ENCODE data around the gene RAE1. TPM values are rescaled to one million over a fixed set of nuclear protein-coding genes. Genes with fewer than 3 reads are reported as not detected.

The RAE1 gene
- total RNA-seq, 3 donors from 2014 or later (not counting 1 experiment from before 2014, with no cell fraction given): 50.3 to 66.8 (median 52.5) TPM

DNA sequence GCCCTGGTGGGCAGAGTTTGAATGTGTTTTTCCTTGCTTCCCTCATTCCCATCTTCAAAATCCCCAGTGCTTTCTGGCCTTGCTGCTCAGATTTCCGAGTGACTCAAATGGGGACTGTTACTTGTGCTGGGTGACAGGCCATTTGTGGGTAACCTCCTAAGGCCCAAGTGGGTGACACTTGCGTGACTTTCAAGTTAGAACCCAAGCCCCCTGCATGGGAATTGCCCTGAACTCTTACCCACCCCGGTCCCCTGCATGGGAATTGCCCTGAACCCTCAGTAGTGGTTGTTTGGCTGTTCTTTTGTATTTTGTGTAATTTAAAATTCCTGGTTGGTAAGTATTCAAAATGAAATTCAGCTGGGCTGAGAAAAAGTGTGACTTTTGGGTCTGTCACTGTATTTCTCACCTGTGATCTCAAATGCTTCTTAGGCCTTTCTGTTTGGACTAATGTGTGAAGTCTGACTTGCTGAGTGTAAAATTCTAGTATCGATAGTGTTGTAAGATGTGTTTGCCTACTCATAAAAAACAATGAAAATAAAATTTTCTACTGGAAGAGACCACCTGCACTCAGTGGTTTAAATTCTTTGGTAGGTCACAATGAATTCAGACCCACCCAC is 27.7 kb downstream of the RAE1 start:
- 75% methylated on average over 3 of the region's 4 CpGs for WGBS (ENCODE audit: insufficient coverage)
- H3K4me1 ChIP-seq (ENCODE audit: control insufficient read depth, insufficient read depth, low read length): peaks cover 21% of the 10 kb centered on the region
- no peaks in the 10 kb centered on the region for H3K27me3 ChIP-seq (ENCODE audit: control insufficient read depth, insufficient read depth, low read length)
- H3K36me3 ChIP-seq (ENCODE audit: control insufficient read depth, insufficient read depth, low read length): peaks cover 53% of the 10 kb centered on the region
- Mint-ChIP-seq H3K27ac (peak overlapping the region; percentile 52 to 61), H3K36me3 (peaks cover 11% of the 10 kb centered on the region), H3K27me3 (ENCODE audit: low read depth in 2 of 2) (no peaks in the 10 kb centered on the region), H3K4me3 (no peak overlapping the region), H3K4me1 (peaks cover 30 to 48% of the 10 kb centered on the region in 2 donors), H3K9me3 (no peaks in the 10 kb centered on the region)
- TF ChIP-seq, protein P1, sequence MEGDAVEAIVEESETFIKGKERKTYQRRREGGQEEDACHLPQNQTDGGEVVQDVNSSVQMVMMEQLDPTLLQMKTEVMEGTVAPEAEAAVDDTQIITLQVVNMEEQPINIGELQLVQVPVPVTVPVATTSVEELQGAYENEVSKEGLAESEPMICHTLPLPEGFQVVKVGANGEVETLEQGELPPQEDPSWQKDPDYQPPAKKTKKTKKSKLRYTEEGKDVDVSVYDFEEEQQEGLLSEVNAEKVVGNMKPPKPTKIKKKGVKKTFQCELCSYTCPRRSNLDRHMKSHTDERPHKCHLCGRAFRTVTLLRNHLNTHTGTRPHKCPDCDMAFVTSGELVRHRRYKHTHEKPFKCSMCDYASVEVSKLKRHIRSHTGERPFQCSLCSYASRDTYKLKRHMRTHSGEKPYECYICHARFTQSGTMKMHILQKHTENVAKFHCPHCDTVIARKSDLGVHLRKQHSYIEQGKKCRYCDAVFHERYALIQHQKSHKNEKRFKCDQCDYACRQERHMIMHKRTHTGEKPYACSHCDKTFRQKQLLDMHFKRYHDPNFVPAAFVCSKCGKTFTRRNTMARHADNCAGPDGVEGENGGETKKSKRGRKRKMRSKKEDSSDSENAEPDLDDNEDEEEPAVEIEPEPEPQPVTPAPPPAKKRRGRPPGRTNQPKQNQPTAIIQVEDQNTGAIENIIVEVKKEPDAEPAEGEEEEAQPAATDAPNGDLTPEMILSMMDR (IDR thresholded peaks at IDR 0.05): no peak
- H3K4me3 ChIP-seq (ENCODE audit: low read length): no peak overlapping the region
- intact Hi-C loops (cut with micrococcal nuclease): no loop called here
- ATAC-seq (peak in 1 of 3 donors; percentile 29), DNase-seq (no peak)
- H3K27ac ChIP-seq (ENCODE audit: low read length): no peak overlapping the region
- no peaks in the 10 kb centered on the region for H3K9me3 ChIP-seq (ENCODE audit: control insufficient read depth, insufficient read depth, low read length)

GRCh38 chr20:57379263-57379647 is 28.2 kb downstream of the RAE1 start:
- Mint-ChIP-seq H3K4me1 (peaks cover 35 to 52% of the 10 kb centered on the region in 2 donors), H3K27ac (peak overlapping the region; percentile 52 to 61), H3K9me3 (no peaks in the 10 kb centered on the region), H3K36me3 (peaks cover 11% of the 10 kb centered on the region), H3K27me3 (ENCODE audit: low read depth in 2 of 2) (no peaks in the 10 kb centered on the region), H3K4me3 (peak overlapping the region; percentile 10)
- DNase-seq (no peak), ATAC-seq (no peak)
- Histone ChIP-seq H3K36me3 (ENCODE audit: control insufficient read depth, insufficient read depth, low read length) (peaks cover 51% of the 10 kb centered on the region), H3K4me1 (ENCODE audit: control insufficient read depth, insufficient read depth, low read length) (peaks cover 26% of the 10 kb centered on the region), H3K27me3 (ENCODE audit: control insufficient read depth, insufficient read depth, low read length) (no peaks in the 10 kb centered on the region), H3K27ac (ENCODE audit: low read length) (no peak overlapping the region), H3K4me3 (ENCODE audit: low read length) (no peak overlapping the region), H3K9me3 (ENCODE audit: control insufficient read depth, insufficient read depth, low read length) (no peaks in the 10 kb centered on the region)
- TF ChIP-seq, protein P1 (IDR thresholded peaks at IDR 0.05): no peak
- WGBS (ENCODE audit: insufficient coverage): 94% methylated on average over 3 of the region's 5 CpGs
- intact Hi-C loops (cut with micrococcal nuclease): no loop called here

GRCh38 chr20:57380081-57380750 is 29.2 kb downstream of the RAE1 start:
- Histone ChIP-seq H3K27me3 (ENCODE audit: control insufficient read depth, insufficient read depth, low read length) (no peaks in the 10 kb centered on the region), H3K36me3 (ENCODE audit: control insufficient read depth, insufficient read depth, low read length) (peaks cover 41% of the 10 kb centered on the region), H3K4me1 (ENCODE audit: control insufficient read depth, insufficient read depth, low read length) (peaks cover 31% of the 10 kb centered on the region), H3K9me3 (ENCODE audit: control insufficient read depth, insufficient read depth, low read length) (no peaks in the 10 kb centered on the region), H3K27ac (ENCODE audit: low read length) (no peak overlapping the region), H3K4me3 (ENCODE audit: low read length) (no peak overlapping the region)
- peaks cover 42 to 58% of the 10 kb centered on the region in 2 donors for H3K4me1 Mint-ChIP-seq
- intact Hi-C loops (cut with micrococcal nuclease): no loop called here
- ATAC-seq (no peak), DNase-seq (no peak)
- WGBS (ENCODE audit: insufficient coverage): 89% methylated on average over 10 of the region's 10 CpGs
- H3K27ac Mint-ChIP-seq: no peak overlapping the region
- no peaks in the 10 kb centered on the region for H3K27me3 Mint-ChIP-seq (ENCODE audit: low read depth in 2 of 2)
- TF ChIP-seq, protein P1 (IDR thresholded peaks at IDR 0.05): no peak
- H3K9me3 Mint-ChIP-seq: no peaks in the 10 kb centered on the region
- H3K36me3 Mint-ChIP-seq: peaks cover 11% of the 10 kb centered on the region
- H3K4me3 Mint-ChIP-seq: no peak overlapping the region
